ENCODE results near the gene XPO5.
"Not testable (repeated sequence)": the region's sequence is repeated elsewhere in the genome, so short reads cannot be mapped to it uniquely, and the experiment has no call there.

Gene XPO5

GRCh38 chr6:43499028-43499815, 76.6 kb downstream of the XPO5 start:
- ChIA-PET CTCF (interaction anchor here (2.2 to 18.5 kb wide), 2 partner anchors 8 to 18 kb away, joined by 7 to 337 read pairs; partner anchors contain the start of genes LRRC73, POLR1C and YIPF3), POLR2A (no interaction called here)
- H3K4me3 ChIP-seq (ENCODE audit: low read depth, low read length): no peak overlapping the region
- TF ChIP-seq, protein P1, sequence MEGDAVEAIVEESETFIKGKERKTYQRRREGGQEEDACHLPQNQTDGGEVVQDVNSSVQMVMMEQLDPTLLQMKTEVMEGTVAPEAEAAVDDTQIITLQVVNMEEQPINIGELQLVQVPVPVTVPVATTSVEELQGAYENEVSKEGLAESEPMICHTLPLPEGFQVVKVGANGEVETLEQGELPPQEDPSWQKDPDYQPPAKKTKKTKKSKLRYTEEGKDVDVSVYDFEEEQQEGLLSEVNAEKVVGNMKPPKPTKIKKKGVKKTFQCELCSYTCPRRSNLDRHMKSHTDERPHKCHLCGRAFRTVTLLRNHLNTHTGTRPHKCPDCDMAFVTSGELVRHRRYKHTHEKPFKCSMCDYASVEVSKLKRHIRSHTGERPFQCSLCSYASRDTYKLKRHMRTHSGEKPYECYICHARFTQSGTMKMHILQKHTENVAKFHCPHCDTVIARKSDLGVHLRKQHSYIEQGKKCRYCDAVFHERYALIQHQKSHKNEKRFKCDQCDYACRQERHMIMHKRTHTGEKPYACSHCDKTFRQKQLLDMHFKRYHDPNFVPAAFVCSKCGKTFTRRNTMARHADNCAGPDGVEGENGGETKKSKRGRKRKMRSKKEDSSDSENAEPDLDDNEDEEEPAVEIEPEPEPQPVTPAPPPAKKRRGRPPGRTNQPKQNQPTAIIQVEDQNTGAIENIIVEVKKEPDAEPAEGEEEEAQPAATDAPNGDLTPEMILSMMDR (IDR thresholded peaks at IDR 0.05; ENCODE audit: insufficient read depth, low read length, missing control alignments): no peak
- DNase-seq (ENCODE audit: low read depth, low spot score): no peak

DNA sequence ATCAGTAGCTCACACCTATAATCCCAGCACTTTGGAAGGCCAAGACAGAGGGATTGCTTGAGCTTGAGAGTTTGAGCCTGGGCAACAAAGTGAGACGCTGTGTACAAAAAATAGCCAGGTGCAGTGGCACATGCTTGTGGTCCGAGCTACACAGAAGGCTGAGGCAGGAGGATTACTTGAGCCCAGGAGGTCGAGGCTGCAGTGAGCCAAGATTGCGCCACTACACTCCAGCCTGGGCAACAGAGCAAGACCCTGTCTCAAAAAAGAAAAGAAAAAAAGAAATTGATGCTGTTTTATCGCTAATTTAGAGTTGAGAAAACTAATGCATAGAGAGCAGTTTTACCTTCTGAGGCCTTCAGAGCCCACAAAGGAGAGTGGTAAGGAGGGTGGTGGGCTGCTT, 77.5 kb downstream of the XPO5 start:
- H3K4me3 ChIP-seq (ENCODE audit: low read depth, low read length); POLR2A ChIA-PET; DNase-seq (ENCODE audit: low read depth, low spot score): not testable (repeated sequence)
- CTCF ChIA-PET: interaction anchor here (0.8 to 18.5 kb wide), 6 partner anchors 8 to 68 kb away, joined by 3 to 337 read pairs (median 6); partner anchors contain the start of genes DLK2, LRRC73, POLR1C and YIPF3

- TF ChIP-seq, protein P1 (IDR thresholded peaks at IDR 0.05; ENCODE audit: insufficient read depth, low read length, missing control alignments): no peak
- ChIA-PET POLR2A (no interaction called here), CTCF (interaction anchor here (0.8 to 18.5 kb wide), 9 partner anchors 8 to 268 kb away, joined by 3 to 337 read pairs (median 6); partner anchors contain the start of genes DLK2, DNPH1, LRRC73 and POLR1C)
- H3K4me3 ChIP-seq (ENCODE audit: low read depth, low read length): no peak overlapping the region
- DNase-seq (ENCODE audit: low read depth, low spot score): no peak
Observed at GRCh38 chr6:43497689-43498088, 78.1 kb downstream of the XPO5 start.

GRCh38 chr6:43497129-43497396, 78.8 kb downstream of the XPO5 start:
- TF ChIP-seq, protein P1 (IDR thresholded peaks at IDR 0.05; ENCODE audit: insufficient read depth, low read length, missing control alignments): no peak
- ChIA-PET CTCF (interaction anchor here (0.7 to 18.5 kb wide), 14 partner anchors 10 to 268 kb away, joined by 3 to 337 read pairs (median 6); partner anchors contain the start of genes DLK2, DNPH1, LRRC73 and TJAP1), POLR2A (interaction anchor here (1.3 kb wide), 1 partner anchor 19 kb away, joined by 4 read pairs; the partner anchor contains the start of gene TJAP1)
- H3K4me3 ChIP-seq (ENCODE audit: low read depth, low read length): no peak overlapping the region
- no peak for DNase-seq (ENCODE audit: low read depth, low spot score)

DNA sequence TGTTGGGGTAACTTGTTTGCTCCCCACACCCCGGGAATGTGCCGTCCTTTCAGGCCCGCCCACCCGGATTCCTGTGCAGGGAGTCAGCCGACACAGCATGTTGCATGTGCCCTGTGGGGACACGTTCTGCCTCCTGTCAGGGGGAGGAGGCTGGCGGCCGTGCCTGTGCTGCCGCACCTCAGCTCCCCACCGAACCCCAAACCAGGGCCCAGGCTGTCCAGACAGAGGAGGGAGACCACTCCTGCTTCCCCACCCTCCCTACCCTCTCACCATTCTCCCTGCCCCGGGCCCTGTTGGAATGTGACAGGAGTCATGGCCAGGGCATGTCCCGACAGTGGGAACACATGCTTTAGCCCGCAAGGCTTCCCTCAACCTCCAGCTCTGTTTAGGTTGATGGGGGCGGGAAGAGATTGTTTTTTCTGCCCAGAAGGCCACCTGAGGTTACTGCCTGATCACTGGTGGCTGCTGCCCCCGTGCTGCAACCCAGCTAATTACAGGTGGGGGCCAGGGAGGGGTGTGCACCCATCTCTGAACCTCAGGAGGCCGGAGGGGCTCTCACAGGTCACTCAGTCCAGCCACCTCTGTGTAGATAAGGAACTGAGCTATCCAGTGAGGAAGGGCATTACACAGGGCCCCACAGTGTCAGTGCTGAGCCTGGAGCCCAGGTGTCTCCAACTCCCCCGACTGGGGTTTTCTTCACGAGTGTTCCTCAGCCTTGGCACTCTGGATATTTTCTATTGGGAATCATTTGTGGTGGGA, 79.3 kb downstream of the XPO5 start:
- ChIA-PET POLR2A (interaction anchor here (1.3 kb wide), 1 partner anchor 19 kb away, joined by 4 read pairs; the partner anchor contains the start of gene TJAP1), CTCF (interaction anchor here (0.7 to 18.5 kb wide), 17 partner anchors 10 to 267 kb away, joined by 3 to 337 read pairs (median 6); partner anchors contain the start of genes DLK2, DNPH1, LRRC73 and POLR1C)
- no peak overlapping the region for H3K4me3 ChIP-seq (ENCODE audit: low read depth, low read length)
- no peak for DNase-seq (ENCODE audit: low read depth, low spot score)
- TF ChIP-seq, protein P1 (IDR thresholded peaks at IDR 0.05; ENCODE audit: insufficient read depth, low read length, missing control alignments): peak; percentile 67

- DNase-seq (ENCODE audit: low read depth, low spot score): no peak
- POLR2A ChIA-PET: interaction anchor here (1.2 kb wide), 1 partner anchor 68 kb away, joined by 3 read pairs; the partner anchor contains the start of gene ABCC10
- TF ChIP-seq, protein P1 (IDR thresholded peaks at IDR 0.05; ENCODE audit: insufficient read depth, low read length, missing control alignments): peak; percentile 11
- no peak overlapping the region for H3K4me3 ChIP-seq (ENCODE audit: low read depth, low read length)
- CTCF ChIA-PET: interaction anchor here (0.7 to 18.5 kb wide), 15 partner anchors 10 to 266 kb away, joined by 3 to 337 read pairs (median 6); partner anchors contain the start of genes DLK2, DNPH1, LRRC73 and POLR1C
Observed at GRCh38 chr6:43495409-43495941, 80.4 kb downstream of the XPO5 start.
